ENCODE results near the gene GOLIM4. TPM values are rescaled to one million over a fixed set of nuclear protein-coding genes. Genes with fewer than 3 reads are reported as not detected.

The GOLIM4 gene
- total RNA-seq, 1 donor from 2014 or later = 29.3 TPM

- H3K4me1 Mint-ChIP-seq = no peaks in the 10 kb centered on the region
- H3K36me3 Mint-ChIP-seq (ENCODE audit: low read depth) = peaks cover 3% of the 10 kb centered on the region
- TF ChIP-seq, protein P1, sequence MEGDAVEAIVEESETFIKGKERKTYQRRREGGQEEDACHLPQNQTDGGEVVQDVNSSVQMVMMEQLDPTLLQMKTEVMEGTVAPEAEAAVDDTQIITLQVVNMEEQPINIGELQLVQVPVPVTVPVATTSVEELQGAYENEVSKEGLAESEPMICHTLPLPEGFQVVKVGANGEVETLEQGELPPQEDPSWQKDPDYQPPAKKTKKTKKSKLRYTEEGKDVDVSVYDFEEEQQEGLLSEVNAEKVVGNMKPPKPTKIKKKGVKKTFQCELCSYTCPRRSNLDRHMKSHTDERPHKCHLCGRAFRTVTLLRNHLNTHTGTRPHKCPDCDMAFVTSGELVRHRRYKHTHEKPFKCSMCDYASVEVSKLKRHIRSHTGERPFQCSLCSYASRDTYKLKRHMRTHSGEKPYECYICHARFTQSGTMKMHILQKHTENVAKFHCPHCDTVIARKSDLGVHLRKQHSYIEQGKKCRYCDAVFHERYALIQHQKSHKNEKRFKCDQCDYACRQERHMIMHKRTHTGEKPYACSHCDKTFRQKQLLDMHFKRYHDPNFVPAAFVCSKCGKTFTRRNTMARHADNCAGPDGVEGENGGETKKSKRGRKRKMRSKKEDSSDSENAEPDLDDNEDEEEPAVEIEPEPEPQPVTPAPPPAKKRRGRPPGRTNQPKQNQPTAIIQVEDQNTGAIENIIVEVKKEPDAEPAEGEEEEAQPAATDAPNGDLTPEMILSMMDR (conservative IDR thresholded peaks at IDR 0.05) = no peak
- H3K4me3 Mint-ChIP-seq = no peak overlapping the region
- no peaks in the 10 kb centered on the region for H3K9me3 Mint-ChIP-seq
- no peak overlapping the region for H3K27ac Mint-ChIP-seq (ENCODE audit: unreplicated experiment)
- no peaks in the 10 kb centered on the region for H3K27me3 Mint-ChIP-seq (ENCODE audit: low read depth)
- DNase-seq (ENCODE audit: low read depth, low spot score) = no peak
Observed at GRCh38 chr3:168003911-168004310, 91.8 kb downstream of the GOLIM4 start.

GRCh38 chr3:168002786-168003368 lies 92.8 kb downstream of the GOLIM4 start:
- Mint-ChIP-seq H3K36me3 (ENCODE audit: low read depth) (no peaks in the 10 kb centered on the region), H3K4me1 (no peaks in the 10 kb centered on the region), H3K27ac (ENCODE audit: unreplicated experiment) (no peak overlapping the region), H3K4me3 (no peak overlapping the region), H3K27me3 (ENCODE audit: low read depth) (no peaks in the 10 kb centered on the region), H3K9me3 (no peaks in the 10 kb centered on the region)
- TF ChIP-seq, protein P1 (conservative IDR thresholded peaks at IDR 0.05) = no peak
- DNase-seq (ENCODE audit: low read depth, low spot score) = no peak

DNA sequence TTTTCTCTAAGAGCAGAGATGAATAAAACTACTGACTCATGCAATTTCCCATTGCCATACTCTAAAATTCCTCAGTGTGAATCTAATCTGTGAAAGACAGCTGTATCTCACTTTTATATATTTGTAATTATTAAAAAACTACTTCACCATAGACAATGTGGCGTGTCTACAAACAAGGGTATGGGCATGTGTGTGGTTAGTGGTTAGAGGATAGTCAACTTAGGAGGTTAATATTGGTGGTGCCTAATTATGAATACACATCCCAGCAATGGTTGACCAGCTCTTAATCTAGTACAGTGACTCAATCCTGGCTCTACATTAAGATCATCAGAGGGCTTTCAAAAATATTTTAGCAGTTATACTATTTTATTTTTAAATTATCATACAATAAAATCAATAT lies 94.5 kb downstream of the GOLIM4 start:
- no peak overlapping the region for H3K4me3 Mint-ChIP-seq
- no peaks in the 10 kb centered on the region for H3K9me3 Mint-ChIP-seq
- DNase-seq (ENCODE audit: low read depth, low spot score) = no peak
- no peaks in the 10 kb centered on the region for H3K36me3 Mint-ChIP-seq (ENCODE audit: low read depth)
- TF ChIP-seq, protein P1 (conservative IDR thresholded peaks at IDR 0.05) = no peak
- H3K27me3 Mint-ChIP-seq (ENCODE audit: low read depth) = no peaks in the 10 kb centered on the region
- H3K27ac Mint-ChIP-seq (ENCODE audit: unreplicated experiment) = no peak overlapping the region
- H3K4me1 Mint-ChIP-seq = no peaks in the 10 kb centered on the region

GRCh38 chr3:167998253-167998652 lies 97.5 kb downstream of the GOLIM4 start:
- TF ChIP-seq, protein P1 (conservative IDR thresholded peaks at IDR 0.05) = no peak
- no peak for DNase-seq (ENCODE audit: low read depth, low spot score)
- no peaks in the 10 kb centered on the region for H3K4me1 Mint-ChIP-seq
- no peak overlapping the region for H3K4me3 Mint-ChIP-seq
- no peak overlapping the region for H3K27ac Mint-ChIP-seq (ENCODE audit: unreplicated experiment)
- no peaks in the 10 kb centered on the region for H3K27me3 Mint-ChIP-seq (ENCODE audit: low read depth)
- no peaks in the 10 kb centered on the region for H3K9me3 Mint-ChIP-seq
- H3K36me3 Mint-ChIP-seq (ENCODE audit: low read depth) = no peaks in the 10 kb centered on the region

DNA sequence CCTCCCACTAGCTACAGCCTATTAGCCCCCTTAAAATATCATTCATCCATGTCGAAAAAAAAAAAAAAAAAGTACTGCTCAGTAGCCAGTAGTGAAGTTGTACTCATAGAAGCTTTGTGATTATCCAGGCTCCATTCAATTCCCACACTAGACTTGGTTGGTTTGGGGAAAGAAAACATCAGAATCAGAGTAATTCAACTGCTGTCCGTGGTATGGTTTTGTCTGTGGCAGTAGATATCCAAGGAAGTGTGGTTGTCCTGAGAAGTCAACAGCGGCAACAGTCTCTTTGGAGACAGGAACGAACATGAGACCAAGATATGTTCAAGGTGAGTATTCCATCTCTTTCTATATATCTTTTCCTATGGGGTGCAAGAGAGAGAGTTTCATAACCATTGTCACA lies 99.2 kb downstream of the GOLIM4 start:
- no peak for DNase-seq (ENCODE audit: low read depth, low spot score)
- Mint-ChIP-seq H3K4me3 (no peak overlapping the region), H3K27ac (ENCODE audit: unreplicated experiment) (no peak overlapping the region), H3K4me1 (no peaks in the 10 kb centered on the region), H3K27me3 (ENCODE audit: low read depth) (no peaks in the 10 kb centered on the region), H3K9me3 (no peaks in the 10 kb centered on the region), H3K36me3 (ENCODE audit: low read depth) (no peaks in the 10 kb centered on the region)
- TF ChIP-seq, protein P1 (conservative IDR thresholded peaks at IDR 0.05) = no peak

Measured in neural crest cell (in vitro differentiated cells).